Tibial nerve (tissue), 4 donors: ENCODE data around the gene TXK.

Experiments used
- CTCF ChIP-seq, 5 experiments: fragments of 200-600 bp in 3 of 5; fragments of 450-650 bp in 2 of 5; sonication (generic) in 3 of 5; IDR thresholded peaks; one replicate each; pipeline ENCODE4 v1.5.1; 2016 to 2019; ENCODE audit warnings: antibody characterized with exemption in 5 of 5, mild to moderate bottlenecking in 3 of 5, moderate library complexity in 2 of 5
- EP300 ChIP-seq, 2 donors: sonication (generic); formaldehyde crosslinking; IDR thresholded peaks; one replicate each; pipeline ENCODE4 v1.6.1; 2017; ENCODE audit warnings: antibody characterized with exemption in 2 of 2, mild to moderate bottlenecking in 1 of 2
- POLR2A ChIP-seq, 2 donors: fragments of 450-650 bp; IDR thresholded peaks; one replicate each; pipeline ENCODE4 v1.6.1; 2017; ENCODE audit warnings: antibody characterized with exemption in 2 of 2, mild to moderate bottlenecking in 2 of 2, moderate library complexity in 2 of 2

GRCh38 chr4:48112017-48112667 lies 21.9 kb downstream of the TXK start:
- TF ChIP-seq CTCF (IDR thresholded peaks at IDR 0.05) (no peak), POLR2A (IDR thresholded peaks at IDR 0.05) (no peak), EP300 (IDR thresholded peaks at IDR 0.05) (no peak)
